ENCODE measurements around the gene MORF4L1. TPM values are rescaled to one million over a fixed set of nuclear protein-coding genes. Genes with fewer than 3 reads are reported as not detected.

Gene MORF4L1
- total and polyA plus RNA-seq, 10 of the 15 experiments (the other 5 are each of a cell fraction or from before 2014, with no cell fraction given) = 113 to 636 (median 229) TPM

DNA sequence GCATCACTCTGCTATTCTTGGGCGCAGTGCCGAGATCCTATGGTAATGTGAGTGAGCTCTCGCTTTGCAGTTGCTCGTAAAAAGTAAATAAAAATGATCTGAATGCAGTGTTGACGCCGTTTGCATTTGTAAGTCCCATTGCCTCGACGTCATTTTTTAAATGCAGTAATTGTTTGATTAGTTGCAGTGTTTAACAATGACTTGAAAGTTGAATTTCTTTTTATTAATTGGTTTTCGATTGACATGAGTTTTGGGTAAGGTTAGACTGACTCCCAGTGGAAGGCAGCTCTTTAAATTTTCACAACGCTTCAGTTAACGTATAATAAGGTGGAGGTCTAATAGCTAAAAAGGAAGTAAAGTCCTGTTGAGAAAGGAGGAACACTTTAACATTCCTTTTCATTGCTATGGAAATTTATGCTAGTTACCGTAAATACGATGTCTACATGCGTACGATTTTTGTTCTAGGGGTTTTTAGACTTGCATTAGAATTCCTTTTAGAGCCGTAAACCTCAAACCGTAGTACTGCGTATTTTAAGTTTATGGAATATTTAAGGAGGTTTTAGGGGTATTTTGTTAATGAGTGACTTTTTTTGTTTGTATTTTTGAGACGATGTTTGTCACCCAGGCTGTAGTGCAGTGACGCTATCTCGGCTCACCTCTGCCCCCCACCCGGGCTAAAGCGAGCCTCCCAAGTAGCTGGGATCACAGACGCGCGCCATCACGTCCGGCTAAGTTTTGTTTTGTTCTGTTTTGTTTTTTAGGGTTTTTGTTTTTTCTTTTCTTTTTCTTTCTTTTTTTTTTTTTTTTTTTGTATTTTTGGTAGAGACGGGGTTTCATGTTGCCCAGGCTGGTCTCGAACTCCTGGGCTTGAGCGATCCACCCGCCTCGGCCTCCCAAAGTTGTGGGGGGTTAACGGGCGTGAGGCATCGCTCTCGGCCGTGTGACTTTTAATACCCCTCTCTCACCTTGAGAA is 1.4 kb downstream of the MORF4L1 start:
- under 1% methylated on average over 35 of the region's 38 CpGs for WGBS (ENCODE audit: insufficient coverage, insufficient replicate concordance, low lambda C conversion rate, missing lambda C conversion rate)
- intact Hi-C loops (cut with micrococcal nuclease; ENCODE audit: unreplicated experiment) = loop anchor here (1.0 to 2.0 kb wide), 3 partner anchors 14 to 117 kb away; partner anchors contain the start of gene CTSH
- Histone ChIP-seq H3K79me2 (ENCODE audit: control insufficient read depth, insufficient read depth, low read length) (peaks cover 62% of the 10 kb centered on the region), H3K27me3 (replicated peaks in 1 of 2; ENCODE audit: control insufficient read depth in 2 of 2, insufficient read depth in 2 of 2, low read length in 1 of 2) (no peaks in the 10 kb centered on the region), H3K27ac (ENCODE audit: control insufficient read depth, insufficient read depth) (peak overlapping the region; percentile 99), H3K4me1 (ENCODE audit: control insufficient read depth, insufficient read depth, low read length) (peaks cover 12% of the 10 kb centered on the region; the same call in 1 of the 2 replicates), H4K20me1 (ENCODE audit: control insufficient read depth, insufficient read depth) (peaks cover 7% of the 10 kb centered on the region), H3K9me3 (replicated peaks; ENCODE audit: control insufficient read depth, insufficient read depth, low read length) (no peaks in the 10 kb centered on the region), H2AFZ (ENCODE audit: control insufficient read depth, low read depth, low read length) (no peak overlapping the region), H3K9ac (ENCODE audit: control insufficient read depth, insufficient read depth, low read length) (peak overlapping the region; percentile 100), H3K4me2 (ENCODE audit: control insufficient read depth, insufficient read depth) (peak overlapping the region; percentile 87), H3K36me3 (ENCODE audit: control insufficient read depth in 2 of 2, insufficient read depth in 2 of 2, low read length in 1 of 2) (no peaks in the 10 kb centered on the region), H3K4me3 (peak overlapping the region; percentile 90)
- SMC1A ChIA-PET (ENCODE audit: uncharacterized antibody, unreplicated experiment) = interaction anchor here (0.5 to 1.8 kb wide), 10 partner anchors 11 to 173 kb away, joined by 3 to 8 read pairs (median 4); no protein-coding TSS in a partner anchor
- RAD21 ChIA-PET (ENCODE audit: unreplicated experiment) = interaction anchor here (0.6 to 1.5 kb wide), 5 partner anchors 14 to 118 kb away, joined by 3 to 5 read pairs (median 5); partner anchors contain the start of gene CTSH
- in situ Hi-C loops (cut with MboI) = no loop called here
- FAIRE-seq (no peak), DNase-seq (ENCODE audit: low read depth, low spot score) (no peak), ATAC-seq (0 out of 3 replicates have a peak, but pooled peaks have one; percentile 6)
- TSS peak; percentile 60 for BruUV-seq (replicated peaks)
- CTCF ChIA-PET = interaction anchor here (0.6 to 2.2 kb wide), 19 partner anchors 9 to 437 kb away, joined by 3 to 18 read pairs (median 3); partner anchors contain the start of gene TMED3
- TF ChIP-seq KDM1A (IDR thresholded peaks at IDR 0.05; ENCODE audit: borderline replicate concordance) (no peak), CBX5 (IDR thresholded peaks at IDR 0.05; ENCODE audit: low read depth) (peak; percentile 11; the same call in 1 of the 2 replicates), MXI1 (IDR thresholded peaks at IDR 0.05; ENCODE audit: low read depth, low read length) (peak; percentile 46; the same call in 1 of the 2 replicates), POLR2AphosphoS5 (IDR thresholded peaks at IDR 0.05; ENCODE audit: low read length) (peak; percentile 6; the same call in 1 of the 2 replicates), JUNB (IDR thresholded peaks at IDR 0.05) (0 out of 2 replicates have a peak, but pooled peaks have one; percentile 4), SMARCA5 (IDR thresholded peaks at IDR 0.05) (no peak), ZBED1 (IDR thresholded peaks at IDR 0.05; ENCODE audit: borderline replicate concordance) (0 out of 2 replicates have a peak, but pooled peaks have one; percentile 50), NBN (IDR thresholded peaks at IDR 0.05) (0 out of 2 replicates have a peak, but pooled peaks have one; percentile 29), CREB1 (IDR thresholded peaks at IDR 0.05; ENCODE audit: low read depth) (no peak), YY1 (IDR thresholded peaks at IDR 0.05; ENCODE audit: low read depth, low read length) (peak; percentile 31; the same call in 1 of the 2 replicates)
- TF ChIP-seq, protein P1, sequence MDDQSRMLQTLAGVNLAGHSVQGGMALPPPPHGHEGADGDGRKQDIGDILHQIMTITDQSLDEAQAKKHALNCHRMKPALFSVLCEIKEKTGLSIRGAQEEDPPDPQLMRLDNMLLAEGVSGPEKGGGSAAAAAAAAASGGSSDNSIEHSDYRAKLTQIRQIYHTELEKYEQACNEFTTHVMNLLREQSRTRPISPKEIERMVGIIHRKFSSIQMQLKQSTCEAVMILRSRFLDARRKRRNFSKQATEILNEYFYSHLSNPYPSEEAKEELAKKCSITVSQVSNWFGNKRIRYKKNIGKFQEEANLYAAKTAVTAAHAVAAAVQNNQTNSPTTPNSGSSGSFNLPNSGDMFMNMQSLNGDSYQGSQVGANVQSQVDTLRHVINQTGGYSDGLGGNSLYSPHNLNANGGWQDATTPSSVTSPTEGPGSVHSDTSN (IDR thresholded peaks at IDR 0.05; ENCODE audit: insufficient replicate concordance, low read depth, low read length) = no peak
- TF ChIP-seq, protein P2, sequence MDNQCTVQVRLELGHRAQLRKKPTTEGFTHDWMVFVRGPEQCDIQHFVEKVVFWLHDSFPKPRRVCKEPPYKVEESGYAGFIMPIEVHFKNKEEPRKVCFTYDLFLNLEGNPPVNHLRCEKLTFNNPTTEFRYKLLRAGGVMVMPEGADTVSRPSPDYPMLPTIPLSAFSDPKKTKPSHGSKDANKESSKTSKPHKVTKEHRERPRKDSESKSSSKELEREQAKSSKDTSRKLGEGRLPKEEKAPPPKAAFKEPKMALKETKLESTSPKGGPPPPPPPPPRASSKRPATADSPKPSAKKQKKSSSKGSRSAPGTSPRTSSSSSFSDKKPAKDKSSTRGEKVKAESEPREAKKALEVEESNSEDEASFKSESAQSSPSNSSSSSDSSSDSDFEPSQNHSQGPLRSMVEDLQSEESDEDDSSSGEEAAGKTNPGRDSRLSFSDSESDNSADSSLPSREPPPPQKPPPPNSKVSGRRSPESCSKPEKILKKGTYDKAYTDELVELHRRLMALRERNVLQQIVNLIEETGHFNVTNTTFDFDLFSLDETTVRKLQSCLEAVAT (IDR thresholded peaks at IDR 0.05) = peak; percentile 73
- POLR2A ChIA-PET = interaction anchor here (0.8 to 2.5 kb wide), 11 partner anchors 9 to 334 kb away, joined by 3 to 12 read pairs (median 4); partner anchors contain the start of genes CTSH and PSMA4

Measured in GM12878 (cell line).